SU-DHL-6 (cell line): Measurements from ENCODE around the gene ATP1B2.

Experiments used
- H2AFZ ChIP-seq: fragments of 200-600 bp; sonication (generic); 2 replicates; pipeline ENCODE4 v1.6.1; 2014; ENCODE audit warnings: low read depth, mild to moderate bottlenecking, moderate library complexity, mixed read lengths, antibody characterized with exemption, low read length; ENCODE audit not compliant: severe bottlenecking
- H3F3A ChIP-seq: fragments of 200-600 bp; shearing (Covaris generic); 2 replicates; pipeline ENCODE4 v1.6.0; 2016; ENCODE audit warnings: antibody characterized with exemption, mild to moderate bottlenecking; ENCODE audit not compliant: insufficient read depth
- H3K27ac ChIP-seq: fragments of 200-600 bp; sonication (generic); 2 replicates; pipeline ENCODE4 v1.5.1; 2016; ENCODE audit warnings: low read depth, mild to moderate bottlenecking, low read length, moderate library complexity, mixed read lengths
- H3K27me3 ChIP-seq: fragments of 200-600 bp; sonication (generic), shearing (Covaris generic); 2 replicates; pipeline ENCODE4 v1.6.0; 2014; ENCODE audit warnings: mild to moderate bottlenecking, low read length
- H3K36me3 ChIP-seq: fragments of 200-600 bp; sonication (generic); 2 replicates; pipeline ENCODE4 v1.6.1; 2014; ENCODE audit warnings: mild to moderate bottlenecking, low read length, mixed read lengths
- H3K4me2 ChIP-seq: fragments of 300-600, 200-600 bp; shearing (Covaris generic), sonication (generic); 2 replicates; pipeline ENCODE4 v1.6.0; 2014; ENCODE audit warnings: low read length, low read depth, mild to moderate bottlenecking; ENCODE audit not compliant: poor library complexity, severe bottlenecking
- H3K4me3 ChIP-seq: fragments of 200-600 bp; sonication (generic); 2 replicates; pipeline ENCODE4 v1.5.1; 2014; ENCODE audit warnings: antibody characterized with exemption, low read length, mild to moderate bottlenecking, mixed read lengths; ENCODE audit not compliant: insufficient read depth, poor library complexity, severe bottlenecking
- H3K79me2 ChIP-seq: fragments of 200-600 bp; sonication (generic); 2 replicates; pipeline ENCODE4 v1.6.1; 2014; ENCODE audit warnings: mild to moderate bottlenecking, low read length, moderate library complexity; ENCODE audit not compliant: insufficient read depth
- H3K9ac ChIP-seq: fragments of 200-600 bp; sonication (generic); 2 replicates; pipeline ENCODE4 v1.7.0; 2014; ENCODE audit warnings: mild to moderate bottlenecking, low read length
- H3K9me2 ChIP-seq: fragments of 200-600 bp; sonication (generic); replicated peaks from 2 replicates; pipeline ENCODE4 v1.6.1; 2014; ENCODE audit warnings: low read length; ENCODE audit not compliant: insufficient read depth
- H3K9me3 ChIP-seq: fragments of 200-600 bp; sonication (generic); 2 replicates; pipeline ENCODE4 v1.6.1; 2014; ENCODE audit warnings: low read length, mixed read lengths; ENCODE audit not compliant: insufficient read depth
- H4K20me1 ChIP-seq: fragments of 200-600 bp; sonication (generic); 2 replicates; pipeline ENCODE4 v1.6.1; 2014; ENCODE audit warnings: low read depth, mild to moderate bottlenecking, antibody characterized with exemption, low read length, moderate library complexity, mixed read lengths
- EZH2phosphoT487 ChIP-seq: fragments of 200-600 bp; sonication (generic), shearing (Covaris generic); conservative IDR thresholded peaks from 2 replicates; pipeline ENCODE4 v1.6.1; 2018; ENCODE audit warnings: mild to moderate bottlenecking, antibody characterized with exemption, low read length, moderate library complexity, mixed read lengths
- TF ChIP-seq, protein P1 (sequence below): fragments of 200-600 bp; sonication (generic); IDR thresholded peaks from one replicate; pipeline ENCODE4 v1.5.1; 2017; ENCODE audit warnings: antibody characterized with exemption, mild to moderate bottlenecking, low read length, moderate library complexity; ENCODE audit not compliant: insufficient read depth, poor library complexity, severe bottlenecking

ATP1B2 gene

DNA sequence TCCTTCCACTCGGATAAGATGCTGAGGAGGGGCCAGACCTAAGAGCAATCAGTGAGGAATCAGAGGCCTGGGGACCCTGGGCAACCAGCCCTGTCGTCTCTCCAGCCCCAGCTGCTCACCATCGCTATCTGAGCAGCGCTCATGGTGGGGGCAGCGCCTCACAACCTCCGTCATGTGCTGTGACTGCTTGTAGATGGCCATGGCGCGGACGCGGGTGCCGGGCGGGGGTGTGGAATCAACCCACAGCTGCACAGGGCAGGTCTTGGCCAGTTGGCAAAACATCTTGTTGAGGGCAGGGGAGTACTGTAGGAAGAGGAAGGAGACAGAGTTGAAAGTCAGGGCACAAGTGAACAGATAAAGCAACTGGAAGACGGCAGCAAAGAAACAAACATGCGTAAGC, 24.2 kb downstream of the ATP1B2 start:
- Histone ChIP-seq H3K36me3 (peaks cover 13% of the 10 kb centered on the region), H4K20me1 (0 out of 2 replicates have a peak, but pooled peaks cover 3% of the 10 kb centered on the region), H3K79me2 (peaks cover 20% of the 10 kb centered on the region), H3K27me3 (no peaks in the 10 kb centered on the region), H3K9me3 (no peaks in the 10 kb centered on the region), H3K27ac (no peak overlapping the region), H2AFZ (no peak overlapping the region), H3F3A (no peaks in the 10 kb centered on the region), H3K9ac (no peak overlapping the region), H3K4me3 (no peak overlapping the region), H3K9me2 (no peaks in the 10 kb centered on the region), H3K4me2 (no peak overlapping the region)
- TF ChIP-seq EZH2phosphoT487, result no peak
- TF ChIP-seq, protein P1, sequence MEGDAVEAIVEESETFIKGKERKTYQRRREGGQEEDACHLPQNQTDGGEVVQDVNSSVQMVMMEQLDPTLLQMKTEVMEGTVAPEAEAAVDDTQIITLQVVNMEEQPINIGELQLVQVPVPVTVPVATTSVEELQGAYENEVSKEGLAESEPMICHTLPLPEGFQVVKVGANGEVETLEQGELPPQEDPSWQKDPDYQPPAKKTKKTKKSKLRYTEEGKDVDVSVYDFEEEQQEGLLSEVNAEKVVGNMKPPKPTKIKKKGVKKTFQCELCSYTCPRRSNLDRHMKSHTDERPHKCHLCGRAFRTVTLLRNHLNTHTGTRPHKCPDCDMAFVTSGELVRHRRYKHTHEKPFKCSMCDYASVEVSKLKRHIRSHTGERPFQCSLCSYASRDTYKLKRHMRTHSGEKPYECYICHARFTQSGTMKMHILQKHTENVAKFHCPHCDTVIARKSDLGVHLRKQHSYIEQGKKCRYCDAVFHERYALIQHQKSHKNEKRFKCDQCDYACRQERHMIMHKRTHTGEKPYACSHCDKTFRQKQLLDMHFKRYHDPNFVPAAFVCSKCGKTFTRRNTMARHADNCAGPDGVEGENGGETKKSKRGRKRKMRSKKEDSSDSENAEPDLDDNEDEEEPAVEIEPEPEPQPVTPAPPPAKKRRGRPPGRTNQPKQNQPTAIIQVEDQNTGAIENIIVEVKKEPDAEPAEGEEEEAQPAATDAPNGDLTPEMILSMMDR, result no peak

DNA sequence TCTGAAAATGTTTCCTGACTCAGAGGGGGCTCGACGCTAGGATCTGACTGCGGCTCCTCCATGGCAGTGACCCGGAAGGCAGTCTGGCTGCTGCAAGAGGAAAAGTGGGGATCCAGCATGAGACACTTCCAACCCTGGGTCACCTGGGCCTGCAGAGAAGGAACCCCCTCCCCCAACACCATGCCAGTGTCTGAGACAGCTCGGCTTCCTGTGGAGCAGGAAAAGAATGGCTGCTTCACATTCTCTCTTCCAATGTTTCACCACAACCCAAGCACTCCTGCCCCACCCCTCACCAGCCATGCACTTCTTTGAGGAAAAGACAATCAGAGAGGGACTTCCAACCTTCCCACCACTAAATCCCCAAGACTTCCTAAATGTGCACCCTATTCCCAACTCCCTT, 25.8 kb downstream of the ATP1B2 start:
- no peak for TF ChIP-seq EZH2phosphoT487
- TF ChIP-seq, protein P1, result no peak
- no peaks in the 10 kb centered on the region for H3K9me2 ChIP-seq
- H3K27me3 ChIP-seq, result no peaks in the 10 kb centered on the region
- H3F3A ChIP-seq, result no peaks in the 10 kb centered on the region
- no peak overlapping the region for H3K27ac ChIP-seq
- no peak overlapping the region for H2AFZ ChIP-seq
- no peak overlapping the region for H3K4me2 ChIP-seq
- H3K9me3 ChIP-seq, result no peaks in the 10 kb centered on the region
- peaks cover 13% of the 10 kb centered on the region for H3K36me3 ChIP-seq
- H3K4me3 ChIP-seq, result no peak overlapping the region
- 0 out of 2 replicates have a peak, but pooled peaks cover 3% of the 10 kb centered on the region for H4K20me1 ChIP-seq
- peaks cover 30% of the 10 kb centered on the region for H3K79me2 ChIP-seq
- no peak overlapping the region for H3K9ac ChIP-seq

DNA sequence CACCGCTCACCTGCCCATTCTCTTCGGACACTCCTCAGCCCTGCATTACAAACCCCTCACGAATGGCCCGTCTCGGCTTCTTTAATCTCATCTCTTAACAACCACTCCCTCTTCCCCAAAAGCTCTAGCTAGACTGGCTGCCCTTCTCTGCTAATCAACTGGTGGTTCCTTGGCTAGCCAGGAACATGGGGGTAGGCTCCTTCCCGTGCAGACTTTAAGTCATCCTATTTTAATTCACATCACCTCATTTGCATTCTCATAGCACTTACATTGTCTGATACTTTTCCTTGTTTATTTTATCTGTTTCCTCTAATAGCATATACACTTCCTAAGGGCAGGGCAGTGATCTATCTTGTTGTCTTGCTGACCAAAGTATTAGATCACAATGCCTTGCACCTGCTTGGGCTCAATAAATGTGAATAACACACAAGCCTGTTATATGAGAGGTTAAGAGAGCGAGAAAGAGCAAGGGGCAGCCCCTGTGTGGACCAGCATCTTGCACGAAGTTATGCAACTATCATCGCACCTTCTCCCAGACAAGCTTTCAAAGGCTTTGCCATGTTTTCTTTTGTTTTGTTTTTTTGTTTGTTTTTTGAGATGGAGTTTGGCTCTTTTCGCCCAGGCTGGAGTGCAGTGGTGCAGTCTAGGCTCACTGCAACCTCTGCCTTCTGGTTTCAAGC, 26.8 kb downstream of the ATP1B2 start:
- H4K20me1 ChIP-seq, result peaks cover 5% of the 10 kb centered on the region; the same call in 1 of the 2 replicates
- H3K27ac ChIP-seq, result no peak overlapping the region
- H3K36me3 ChIP-seq, result peaks cover 12% of the 10 kb centered on the region
- H2AFZ ChIP-seq, result no peak overlapping the region
- H3K4me3 ChIP-seq, result no peak overlapping the region
- H3F3A ChIP-seq, result no peaks in the 10 kb centered on the region
- no peak for TF ChIP-seq EZH2phosphoT487
- TF ChIP-seq, protein P1, result no peak
- no peak overlapping the region for H3K4me2 ChIP-seq
- H3K9ac ChIP-seq, result no peak overlapping the region
- H3K9me2 ChIP-seq, result no peaks in the 10 kb centered on the region
- H3K9me3 ChIP-seq, result no peaks in the 10 kb centered on the region
- no peaks in the 10 kb centered on the region for H3K27me3 ChIP-seq
- H3K79me2 ChIP-seq, result peaks cover 38% of the 10 kb centered on the region
